ENCODE data around the gene MAP6.

MAP6 gene

DNA sequence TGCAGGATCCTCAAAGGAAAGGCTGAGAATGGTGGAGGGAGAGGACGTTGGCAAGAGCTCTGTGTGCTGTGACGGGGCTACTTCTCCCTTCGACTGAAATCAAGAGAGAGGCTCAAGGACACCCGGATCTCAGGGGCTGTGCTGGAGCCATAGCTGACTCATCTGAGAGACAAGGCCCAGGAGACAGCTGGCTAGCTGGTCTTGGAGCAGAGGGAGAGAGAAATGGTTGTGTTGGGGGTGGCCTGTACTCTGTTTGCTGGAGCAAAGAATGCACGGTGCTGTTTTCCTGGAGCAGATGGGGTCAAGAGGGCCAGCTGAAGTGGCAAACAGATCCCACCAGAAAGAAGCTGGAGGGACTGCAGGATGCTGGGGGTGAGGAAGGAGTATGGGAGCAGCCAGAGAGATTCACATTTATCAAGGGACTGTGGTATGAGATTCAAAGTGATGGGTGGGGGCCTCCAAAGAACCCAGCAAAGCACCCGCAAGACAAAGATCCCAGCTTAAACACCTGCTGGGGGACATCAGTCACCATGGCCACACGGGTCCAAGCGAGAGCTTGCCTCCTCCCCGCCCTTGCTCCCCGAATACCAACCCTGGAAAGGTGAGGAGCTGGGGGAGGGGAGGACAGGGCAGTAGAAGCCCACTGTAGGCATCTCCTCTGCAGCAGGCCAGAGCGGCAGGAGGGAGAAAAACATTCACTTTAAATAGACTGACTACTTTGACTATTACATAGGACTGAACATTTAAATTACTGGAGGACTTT is 40.8 kb downstream of the MAP6 start:
- no peak for DNase-seq

- no peak for DNase-seq
These were observed 41.8 kb downstream of the MAP6 start for GRCh38 chr11:75626889-75627529.

DNA sequence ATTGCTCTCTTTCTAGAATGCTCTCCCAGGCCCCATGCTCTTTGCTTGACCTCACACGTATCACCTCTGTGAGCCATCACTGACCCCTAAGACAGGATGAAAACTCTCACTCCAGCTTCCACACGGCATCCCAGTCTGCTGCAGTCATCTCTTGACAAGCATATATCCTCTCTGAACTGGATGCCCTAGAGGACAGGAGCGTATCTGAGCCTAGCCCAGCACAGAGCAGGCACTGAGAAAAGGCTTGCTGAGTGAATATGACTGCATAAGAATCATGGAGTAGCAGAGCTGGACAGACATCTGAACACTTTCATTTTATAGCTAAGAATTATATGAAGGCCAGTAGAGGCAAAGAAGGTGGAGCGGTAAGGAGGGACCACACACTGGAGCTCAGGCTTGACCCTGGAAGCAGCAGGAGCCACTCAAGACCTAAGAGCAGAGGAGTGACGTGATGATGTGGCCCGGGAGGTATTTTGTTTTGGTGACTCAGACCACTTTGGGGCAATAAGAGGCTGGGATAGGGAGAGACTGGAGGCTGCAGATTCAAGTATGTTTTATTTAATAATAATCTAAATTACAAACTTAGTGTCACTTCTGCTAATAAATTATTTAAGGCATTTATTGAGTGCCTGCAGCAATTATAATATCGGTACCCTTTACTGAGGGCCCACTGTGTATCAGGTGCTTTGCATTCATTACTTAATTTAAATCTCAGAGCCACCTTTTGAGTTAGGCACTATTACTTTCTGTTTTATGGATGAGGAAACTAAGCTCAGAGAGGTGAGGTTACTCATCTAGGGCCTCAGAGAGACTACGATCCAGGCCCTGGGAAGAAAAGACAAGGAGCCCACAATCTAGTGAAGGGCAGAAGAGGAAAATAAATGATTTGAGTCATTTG is 42.6 kb downstream of the MAP6 start:
- no peak for DNase-seq

GRCh38 chr11:75625021-75625420 is 43.8 kb downstream of the MAP6 start:
- DNase-seq = no peak

DNA sequence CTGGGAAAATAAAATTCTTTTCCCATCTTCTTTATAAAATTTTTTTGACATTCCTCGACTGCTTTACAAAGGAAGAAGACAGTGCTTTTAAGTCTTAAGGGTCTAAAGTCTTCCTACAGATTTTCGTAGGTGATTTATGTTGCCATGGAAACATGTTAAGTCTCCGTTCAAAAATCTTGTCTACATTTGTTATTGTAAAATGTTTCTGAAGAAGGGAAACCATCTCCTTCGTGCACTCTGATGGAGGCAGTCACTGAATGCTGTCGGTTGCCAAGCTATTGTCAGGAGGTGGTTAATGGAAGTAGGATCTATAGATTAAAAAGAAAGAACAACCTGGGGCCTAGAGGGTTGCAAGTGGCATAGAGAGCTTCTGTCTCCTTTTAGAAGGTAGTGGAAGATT is 52.6 kb downstream of the MAP6 start:
- no peak for DNase-seq

- DNase-seq = no peak
These were observed 53.1 kb downstream of the MAP6 start for GRCh38 chr11:75615751-75616150.

GRCh38 chr11:75611823-75612222 is 57.0 kb downstream of the MAP6 start:
- DNase-seq = no peak

DNA sequence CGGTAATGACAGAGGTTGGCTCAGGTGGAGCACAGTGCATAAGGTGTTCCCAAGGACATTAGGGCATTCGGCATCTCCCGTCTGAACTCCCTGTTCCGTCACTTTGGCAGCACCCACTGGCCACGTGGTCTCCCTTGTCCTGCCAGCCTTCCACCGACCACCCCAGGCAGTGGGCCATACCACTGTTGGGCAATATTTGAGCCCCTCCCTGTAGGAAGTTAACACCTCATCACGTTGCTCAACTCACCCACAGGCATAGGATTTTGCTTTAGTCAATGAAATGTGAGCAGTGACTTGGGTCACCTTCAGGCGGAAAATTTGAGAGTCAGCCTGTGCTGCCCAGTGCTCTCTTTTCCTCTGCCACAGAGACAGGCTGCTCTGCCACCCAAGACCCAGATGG is 62.7 kb downstream of the MAP6 start:
- DNase-seq = no peak

GRCh38 chr11:75603791-75604736 is 64.8 kb downstream of the MAP6 start:
- DNase-seq = no peak

GRCh38 chr11:75602951-75603350 is 65.9 kb downstream of the MAP6 start:
- DNase-seq = no peak

DNA sequence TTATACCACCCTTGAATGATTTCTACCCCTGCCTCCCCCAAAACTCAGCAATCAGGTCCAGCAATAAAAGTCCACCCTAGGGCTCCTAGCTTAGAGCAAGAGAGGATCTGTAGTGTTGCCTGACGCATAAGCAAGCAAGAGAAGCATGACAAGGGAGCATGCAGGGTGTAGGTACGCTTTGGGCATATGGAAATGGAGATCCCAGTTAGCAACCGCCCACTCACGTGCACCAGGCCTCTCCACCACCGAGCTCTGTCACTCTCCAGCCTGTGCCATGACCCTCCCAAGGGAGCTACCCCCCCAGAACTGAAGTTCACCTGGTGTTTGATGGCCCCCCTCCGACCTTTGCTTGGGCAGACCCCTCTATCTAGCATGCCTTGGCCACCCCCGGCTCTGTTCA is 67.3 kb downstream of the MAP6 start:
- no peak for DNase-seq

GRCh38 chr11:75600356-75600755 is 68.5 kb downstream of the MAP6 start:
- DNase-seq = no peak

GRCh38 chr11:75598900-75599299 is 69.9 kb downstream of the MAP6 start:
- DNase-seq = no peak

- no peak for DNase-seq
These were observed 70.6 kb downstream of the MAP6 start for GRCh38 chr11:75598264-75598663.

- DNase-seq = no peak
These were observed 71.2 kb downstream of the MAP6 start for GRCh38 chr11:75597636-75598035.

GRCh38 chr11:75596914-75597313 is 71.9 kb downstream of the MAP6 start:
- no peak for DNase-seq

DNA sequence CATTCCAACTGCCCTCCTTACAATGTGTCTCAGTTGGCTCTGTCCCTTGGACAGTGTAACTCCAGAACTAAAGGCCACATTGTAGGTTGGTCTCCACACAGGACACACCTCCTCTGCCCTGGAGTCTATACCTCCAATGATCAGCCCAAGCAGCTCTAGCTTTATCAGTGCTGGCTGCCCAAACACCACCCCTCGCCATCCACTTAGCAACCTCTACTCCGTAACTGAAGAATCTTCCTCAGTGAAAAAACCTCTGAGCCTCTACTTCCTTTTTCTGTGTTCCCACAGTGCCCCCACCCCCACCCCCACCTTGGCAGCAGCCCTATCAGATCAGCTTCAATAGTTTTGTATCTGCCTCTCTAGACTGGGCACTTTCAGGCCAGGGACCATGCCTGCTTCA is 73.4 kb downstream of the MAP6 start:
- DNase-seq = no peak

GRCh38 chr11:75594211-75594610 is 74.6 kb downstream of the MAP6 start:
- DNase-seq = no peak

GRCh38 chr11:75593286-75593915 is 75.4 kb downstream of the MAP6 start:
- no peak for DNase-seq

DNA sequence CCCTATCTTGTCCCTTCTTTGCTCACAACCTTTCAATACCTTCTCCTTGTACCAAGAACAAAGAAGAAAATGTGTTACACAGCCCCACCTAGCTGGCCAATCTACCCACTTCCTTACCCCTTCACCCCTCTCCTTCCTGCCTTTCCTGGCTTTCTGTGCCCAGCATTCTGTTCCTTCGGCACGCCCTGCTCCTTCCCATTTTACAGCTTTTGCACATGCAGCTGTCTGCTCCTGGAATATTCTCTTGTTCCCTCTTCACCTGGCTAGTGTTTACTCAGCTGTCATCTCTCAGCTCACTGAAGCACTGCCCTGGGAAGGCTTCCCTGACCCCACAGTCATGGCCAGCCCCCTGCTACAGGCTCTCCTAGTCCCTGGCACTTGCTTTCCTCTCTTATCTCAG is 76.1 kb downstream of the MAP6 start:
- DNase-seq = no peak

DNA sequence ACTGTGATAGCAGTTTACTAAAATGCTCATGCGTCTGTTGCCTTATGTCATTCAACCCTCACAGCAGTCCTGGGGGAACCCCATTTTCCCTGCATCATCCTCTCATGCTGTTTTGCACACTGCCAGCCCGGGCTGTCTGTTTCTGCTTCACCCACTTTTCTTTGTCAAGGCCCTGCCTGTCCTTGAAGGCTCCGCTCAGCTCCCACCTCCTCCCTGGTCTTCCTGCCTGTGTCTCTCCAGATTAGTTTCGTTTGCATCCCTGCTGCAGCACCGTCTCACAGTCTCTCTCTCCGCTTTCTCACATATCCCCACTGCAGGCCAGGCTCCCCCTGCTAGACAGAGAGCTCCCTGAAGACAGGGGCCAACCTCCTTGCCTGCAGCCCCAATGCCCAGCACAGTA is 76.9 kb downstream of the MAP6 start:
- DNase-seq = no peak

DNA sequence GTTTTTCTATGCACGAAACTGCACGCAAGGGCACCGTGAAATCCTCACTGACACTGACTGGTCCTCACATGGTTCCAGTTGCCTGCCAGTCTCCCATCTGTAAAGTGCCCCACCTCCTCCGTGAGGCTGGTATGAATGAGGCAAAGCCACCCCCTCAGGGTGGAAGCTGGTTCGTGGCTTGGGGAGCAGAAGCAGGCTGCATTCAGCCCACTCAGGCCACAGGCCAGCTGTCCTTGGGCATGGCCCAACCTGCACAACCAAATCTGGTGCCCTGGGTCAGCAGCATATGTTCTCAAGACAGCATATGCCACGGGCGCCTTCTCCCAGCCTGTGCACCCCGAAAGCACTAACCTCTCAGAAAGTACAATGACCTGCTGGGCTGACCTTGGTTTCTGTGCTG is 77.5 kb downstream of the MAP6 start:
- no peak for DNase-seq

Measured in T-helper 9 cell (primary cell).